DMS153 treated with DMSO at 0.1 percent for 48 hours (cell line): ENCODE measurements around the gene RFNG.

Experiments
- DNase-seq: peaks from one replicate; lab custom pipeline; 2025; ENCODE audit not compliant: unreplicated experiment; lab: John Stamatoyannopoulos, UW

The RFNG gene

DNA sequence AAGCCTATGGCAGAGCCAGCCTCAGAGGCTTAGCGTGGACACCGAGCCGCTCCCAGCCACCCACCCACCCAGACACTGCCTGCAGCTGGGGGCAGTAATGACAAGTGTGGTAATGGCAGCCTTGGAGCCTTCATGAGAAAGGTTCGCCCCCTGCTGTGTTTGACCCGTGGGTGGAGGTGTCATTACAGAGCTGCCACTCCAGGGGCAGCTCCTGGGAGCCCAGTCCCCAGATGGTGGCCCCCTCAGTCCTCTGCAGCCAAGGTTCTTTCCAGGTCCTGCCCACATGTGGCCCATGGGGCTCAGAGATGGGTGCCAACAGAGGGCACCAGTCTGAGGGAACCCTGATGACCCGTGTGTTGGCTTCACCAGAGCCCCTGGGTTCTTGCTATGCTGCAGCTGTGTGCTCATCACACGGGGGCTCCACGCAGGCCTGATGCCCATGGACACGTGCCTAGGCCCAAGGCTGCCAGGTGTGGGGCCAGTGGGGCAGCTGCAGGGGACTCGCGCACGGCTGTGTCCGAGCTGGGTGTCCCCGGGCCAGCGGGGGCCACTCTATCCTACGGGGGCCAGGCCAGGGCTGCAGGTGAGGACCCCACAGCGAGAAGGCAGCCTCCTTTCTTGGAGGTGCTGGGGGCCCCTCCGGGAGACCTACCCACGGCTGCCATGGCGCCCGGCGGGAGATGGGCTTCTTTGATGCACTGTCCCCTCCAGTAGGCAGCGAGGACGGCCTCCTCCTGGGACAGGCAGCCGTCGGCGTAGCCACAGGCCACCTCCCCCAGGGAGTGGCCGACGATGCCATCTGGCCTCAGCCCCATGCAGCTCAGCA, 38.3 kb upstream of the RFNG start:
- no peak for DNase-seq

DNA sequence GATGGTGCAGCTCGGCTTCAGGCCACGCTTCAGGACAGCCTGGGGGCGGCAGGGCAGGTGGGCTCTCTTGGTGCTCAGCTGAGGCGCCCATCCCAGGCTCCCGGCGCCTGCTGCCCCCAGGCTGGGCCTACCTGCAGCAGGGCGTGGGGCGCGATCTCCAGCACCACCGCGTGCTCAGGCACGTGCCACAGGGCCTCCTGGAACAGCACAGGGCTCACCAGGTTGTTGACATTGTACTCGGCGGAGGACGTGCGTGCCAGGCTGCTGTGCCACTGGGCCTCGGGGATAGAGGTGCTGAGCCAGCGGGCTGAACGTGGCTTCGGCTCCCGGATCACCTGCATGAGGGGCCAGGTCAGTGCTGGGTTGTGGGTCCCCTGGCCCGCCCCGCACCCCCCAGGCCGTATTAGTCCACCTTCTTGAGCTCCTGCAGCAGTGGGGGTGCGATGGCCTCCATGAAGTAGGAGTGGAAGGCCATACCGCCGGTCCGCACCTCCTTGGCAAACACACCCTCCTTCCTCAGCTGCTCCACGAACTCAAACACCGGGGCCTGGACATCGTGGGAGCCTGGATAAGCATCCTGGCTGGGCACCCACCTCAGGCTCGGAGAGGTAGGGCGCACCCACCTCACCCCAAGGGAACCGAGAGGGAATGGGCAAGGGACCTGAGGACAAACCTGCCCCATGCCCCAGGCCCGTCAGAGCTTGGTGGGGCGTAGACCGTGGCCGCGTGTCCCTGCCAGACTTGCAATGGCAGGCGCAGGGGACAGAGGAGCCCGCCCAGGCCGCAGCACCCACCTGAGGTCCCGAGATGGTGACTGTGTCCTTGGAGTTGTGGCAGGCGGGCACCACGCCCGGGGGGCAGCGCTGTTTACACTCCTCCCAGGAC, 37.5 kb upstream of the RFNG start:
- DNase-seq, result no peak

DNA sequence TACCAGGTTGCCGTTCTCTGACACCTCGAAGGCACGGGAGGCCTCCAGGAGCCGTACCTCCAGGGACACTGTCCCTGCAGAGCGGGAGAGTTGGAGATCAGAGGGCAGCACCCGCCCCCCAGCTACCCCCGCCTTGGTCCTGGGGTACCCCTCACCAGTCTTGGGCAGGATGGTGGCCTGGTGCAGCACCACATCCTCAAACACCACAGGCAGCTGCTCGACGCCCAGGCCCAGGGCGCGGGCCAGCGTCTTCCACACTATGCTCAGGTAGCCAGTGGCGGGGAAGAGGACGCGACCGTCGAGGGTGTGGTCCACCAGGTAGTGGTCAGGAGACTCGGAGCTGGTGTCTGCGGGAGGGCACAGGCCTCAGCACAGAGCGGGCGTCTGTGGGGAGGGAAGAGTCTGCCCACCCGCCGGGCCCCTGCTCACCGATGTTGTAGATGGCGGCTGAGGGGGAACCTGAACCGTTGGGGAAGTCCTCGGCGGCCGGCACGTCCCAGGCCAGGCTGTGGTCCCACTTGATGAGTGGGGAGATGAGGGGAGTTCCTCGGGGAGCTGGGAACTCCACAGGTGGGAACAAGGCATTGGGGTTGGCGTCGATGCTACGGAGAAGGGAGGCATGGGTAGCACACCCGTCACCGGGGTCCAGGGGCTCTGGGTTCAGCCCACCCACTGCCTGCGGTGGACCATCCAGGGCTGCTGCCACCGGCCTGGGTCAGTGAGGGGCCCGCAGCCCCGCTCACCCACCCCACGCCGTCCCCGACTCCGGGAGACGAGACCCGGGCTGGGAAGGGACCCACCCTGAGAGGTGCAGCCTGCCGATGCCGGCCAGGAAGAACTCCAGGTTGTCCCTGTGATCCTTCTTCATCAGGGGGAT, 36.6 kb upstream of the RFNG start:
- no peak for DNase-seq

DNA sequence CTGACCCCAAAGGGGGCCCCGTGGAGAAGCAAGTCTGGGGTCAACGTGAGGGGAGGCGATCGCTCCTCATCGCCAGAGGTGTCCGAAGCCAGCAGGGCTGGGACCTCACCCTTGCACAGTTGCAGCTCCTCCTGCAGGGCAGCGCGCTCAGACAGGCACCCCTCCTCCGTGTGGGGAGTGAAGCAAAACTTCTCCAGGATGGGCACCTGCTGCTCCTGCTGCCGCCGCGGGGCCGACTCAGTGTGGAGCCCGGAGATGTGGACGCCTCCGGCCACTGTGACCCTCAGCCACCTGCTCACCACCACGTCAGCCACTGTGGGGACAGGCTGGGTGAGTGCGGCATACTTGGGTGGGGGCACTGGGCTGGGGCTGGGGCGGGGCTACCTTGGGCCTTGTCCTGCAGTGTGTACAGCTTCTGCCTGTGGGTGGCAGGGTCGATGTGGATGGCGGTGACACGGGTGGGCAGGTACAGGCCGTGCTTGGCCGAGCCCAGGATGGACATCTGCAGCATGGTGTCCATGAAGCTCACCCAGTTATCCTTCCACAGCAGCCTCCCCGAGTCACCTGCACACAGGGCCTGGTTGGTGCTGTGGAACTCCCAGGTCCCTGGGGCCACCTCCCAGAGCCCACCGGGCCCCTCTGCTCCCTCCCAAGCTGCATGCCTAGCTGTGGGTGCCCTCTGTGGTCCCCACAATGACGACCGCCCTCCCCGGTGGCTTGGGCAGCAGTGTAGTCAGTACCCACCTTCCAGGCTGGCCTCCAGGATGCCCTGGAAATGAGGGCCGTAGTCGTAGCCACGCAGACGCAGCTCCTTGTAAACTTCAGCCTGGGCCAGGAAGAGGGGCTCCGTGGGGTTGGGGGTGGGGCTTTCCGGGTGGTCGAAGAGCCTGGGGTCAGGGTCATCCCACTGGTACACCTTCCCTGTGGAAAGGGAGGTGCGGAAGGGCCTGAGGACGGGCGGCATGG, 35.6 kb upstream of the RFNG start:
- DNase-seq, result no peak

DNA sequence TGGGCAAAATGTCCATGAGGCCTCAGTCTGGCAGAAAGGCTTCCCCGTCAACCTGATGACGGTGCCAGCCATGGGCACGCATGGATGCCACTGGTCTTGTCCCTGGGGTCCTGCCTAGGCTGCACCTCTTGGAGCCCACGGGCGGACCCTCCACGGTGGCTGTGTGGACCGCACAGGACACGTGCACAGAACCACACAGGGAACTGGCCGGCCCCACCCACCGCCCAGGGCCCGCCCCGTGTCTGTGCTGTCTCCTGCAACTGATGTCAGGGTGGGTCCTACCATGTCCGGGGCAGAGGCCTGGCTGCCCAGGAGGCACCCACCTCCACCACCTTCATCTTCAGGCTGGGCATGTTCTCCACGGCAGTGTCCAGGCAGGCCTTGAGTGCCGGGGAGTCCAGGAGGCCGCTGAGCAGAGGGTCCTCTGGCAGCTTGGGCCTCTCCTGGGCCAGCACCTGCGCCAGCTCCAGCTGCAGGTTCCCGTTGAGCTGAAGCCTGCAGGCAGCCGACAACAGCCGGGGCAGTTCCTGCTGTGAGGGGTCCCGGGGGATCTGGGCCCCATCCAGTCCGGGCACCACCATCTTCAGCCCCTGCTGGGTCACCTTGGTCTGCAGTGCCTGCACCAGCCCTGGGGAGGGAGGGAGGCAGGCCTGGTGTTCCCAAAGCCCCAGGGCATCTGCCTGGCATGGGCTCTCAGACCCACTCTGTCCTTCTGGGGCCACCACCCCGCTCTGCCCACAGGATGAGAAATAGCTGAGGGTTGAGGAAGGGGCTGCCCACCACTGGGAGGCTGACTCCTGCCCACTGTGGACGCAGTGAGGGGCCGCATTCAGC, 34.5 kb upstream of the RFNG start:
- no peak for DNase-seq

DNA sequence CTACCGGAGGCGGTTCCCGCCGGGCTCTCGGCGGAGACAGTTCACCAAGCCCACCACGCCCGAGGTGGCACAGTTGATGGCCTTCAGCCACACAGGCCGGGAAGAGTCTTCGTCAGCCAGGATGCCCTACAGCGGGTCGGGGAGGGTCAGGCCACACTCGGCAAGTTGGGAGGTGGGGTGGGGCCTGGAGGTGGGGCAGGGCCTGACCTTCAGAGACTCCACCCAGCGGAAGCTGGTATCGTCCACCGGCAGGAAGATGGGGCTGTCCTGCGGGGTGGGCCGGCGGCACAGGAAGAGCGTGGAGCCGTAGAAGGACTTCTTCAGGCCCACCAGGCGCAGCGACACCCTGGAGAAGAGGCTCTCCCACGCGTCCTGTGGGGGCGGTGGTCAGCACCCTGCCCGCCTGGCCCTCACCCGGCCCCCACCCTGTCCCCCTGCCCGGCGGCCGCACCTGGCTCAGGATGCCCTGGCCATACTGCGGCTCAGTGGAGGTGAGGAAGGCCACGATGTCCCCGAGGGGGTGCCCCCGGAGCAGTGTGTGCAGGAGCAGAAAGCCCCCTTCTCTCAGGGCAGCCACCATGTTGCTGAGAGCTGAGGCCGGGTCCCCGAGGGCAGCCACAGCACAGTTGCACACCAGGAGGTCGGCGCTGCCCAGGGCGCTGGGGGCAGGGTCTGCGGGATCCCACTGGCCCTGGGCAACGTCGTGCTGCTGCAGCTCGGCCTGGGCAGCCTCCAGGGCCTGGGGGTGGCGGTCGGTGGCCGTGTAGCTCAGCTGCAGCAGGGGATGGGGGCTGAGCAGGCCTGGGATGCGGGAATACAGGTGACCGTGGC, 33.6 kb upstream of the RFNG start:
- DNase-seq, result no peak

DNA sequence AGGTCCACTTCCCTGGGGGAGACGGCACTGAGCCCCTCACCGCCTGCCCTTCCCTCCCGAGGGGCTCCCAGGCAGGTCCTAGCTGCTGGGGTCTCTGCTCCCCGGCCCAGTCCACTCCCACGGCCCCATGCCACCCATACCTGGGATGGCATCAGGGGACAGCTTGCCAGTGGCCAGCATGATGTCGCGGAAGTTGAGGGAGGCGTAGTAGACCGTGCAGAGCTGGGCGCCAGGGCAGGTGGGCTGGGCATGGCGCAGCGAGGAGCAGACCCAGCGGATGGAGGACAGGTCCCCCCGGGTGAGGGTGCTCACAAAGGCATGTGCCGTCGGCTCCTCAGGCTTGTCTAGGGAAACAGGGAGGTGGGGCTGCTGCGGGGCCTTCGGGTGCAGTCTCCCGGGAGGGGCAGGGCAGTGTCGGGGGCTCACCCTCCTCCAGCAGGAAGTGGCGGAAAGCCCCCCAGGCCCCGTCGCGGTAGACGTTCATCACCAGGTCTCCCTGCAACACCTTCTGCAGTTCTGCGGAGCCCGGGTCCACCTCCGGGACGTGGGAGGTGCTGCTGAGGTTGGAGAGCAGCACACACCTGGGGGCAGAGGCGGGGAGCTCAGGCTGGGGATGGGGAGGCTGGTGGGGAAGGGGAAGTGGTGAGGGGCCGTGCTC, 32.9 kb upstream of the RFNG start:
- DNase-seq, result no peak

DNA sequence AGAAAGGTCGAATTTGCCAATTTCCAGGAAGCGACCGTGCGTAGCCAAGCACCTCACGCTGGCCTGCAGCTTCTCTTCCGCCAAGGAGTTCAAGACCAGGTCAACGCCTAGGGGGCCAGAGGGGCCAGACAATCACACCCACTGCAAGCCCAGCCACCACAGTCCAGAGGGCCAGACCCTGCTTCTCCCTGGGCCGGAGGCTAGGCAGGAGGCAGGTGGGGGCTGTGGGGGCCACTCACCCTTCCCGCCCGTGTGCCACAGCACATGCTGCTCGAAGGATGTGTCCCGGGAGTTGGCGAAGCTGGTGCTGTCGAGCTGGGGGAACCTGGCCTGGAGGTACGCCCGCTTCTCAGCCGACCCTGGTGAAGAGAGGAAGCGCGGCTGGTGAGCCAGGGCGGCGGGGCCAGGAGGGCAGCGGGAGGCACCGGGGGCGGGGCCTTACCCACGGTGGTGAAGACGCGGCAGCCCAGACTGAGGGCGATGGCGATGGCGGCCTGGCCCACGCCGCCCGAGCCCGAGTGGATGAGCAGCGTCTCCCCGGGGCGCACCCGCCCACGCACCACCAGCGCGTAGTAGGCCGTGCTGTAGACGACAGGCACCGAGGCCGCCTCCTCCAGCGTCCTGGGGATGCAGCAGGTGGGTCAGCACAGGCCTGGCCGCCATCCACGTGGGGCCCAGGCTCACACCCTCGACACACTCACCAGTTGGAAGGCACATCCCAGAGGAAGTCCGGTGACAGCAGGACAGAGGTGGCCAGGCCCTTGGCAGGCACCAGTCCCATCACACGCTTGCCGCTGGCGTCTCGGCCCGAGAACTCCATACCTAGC, 32.1 kb upstream of the RFNG start:
- no peak for DNase-seq

DNA sequence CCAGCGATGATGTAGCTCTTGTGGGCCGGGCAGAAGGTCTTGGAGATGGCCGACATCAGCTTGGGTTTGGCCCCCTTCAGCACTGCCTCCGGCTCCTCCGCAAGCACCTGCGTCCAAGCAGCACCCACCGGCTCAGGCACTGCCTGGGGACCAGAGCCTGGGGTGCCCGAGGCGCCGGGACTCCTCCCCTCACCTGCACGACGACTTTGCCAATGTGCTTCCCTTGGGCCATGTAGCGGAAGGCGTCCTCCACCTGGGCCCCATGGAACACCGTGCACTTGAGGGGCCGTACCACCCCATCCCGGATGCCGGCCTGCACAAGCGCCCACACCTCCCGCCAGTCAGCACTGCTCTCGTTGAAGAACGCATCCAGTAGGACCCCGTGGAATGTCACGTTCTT, 31.4 kb upstream of the RFNG start:
- no peak for DNase-seq

DNA sequence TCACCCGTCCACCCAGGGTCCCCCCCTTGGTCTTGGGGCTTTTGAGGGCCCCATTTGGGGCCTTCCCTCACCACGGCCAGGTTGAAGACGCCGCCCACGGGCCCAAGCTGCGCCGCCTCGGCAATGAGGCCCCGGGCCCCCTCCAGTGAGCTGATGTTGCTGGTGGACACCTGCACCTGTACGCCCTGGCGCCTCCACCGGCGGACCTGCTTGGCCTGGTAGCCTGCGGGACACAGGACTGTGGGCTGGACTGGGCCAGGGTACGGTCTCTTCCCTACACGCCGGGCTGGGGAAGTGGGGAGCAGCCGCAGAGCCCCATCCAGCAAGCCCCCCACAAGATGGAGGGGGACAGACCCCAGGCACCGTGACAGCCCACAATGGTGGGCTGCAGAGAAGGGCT, 30.8 kb upstream of the RFNG start:
- no peak for DNase-seq

DNA sequence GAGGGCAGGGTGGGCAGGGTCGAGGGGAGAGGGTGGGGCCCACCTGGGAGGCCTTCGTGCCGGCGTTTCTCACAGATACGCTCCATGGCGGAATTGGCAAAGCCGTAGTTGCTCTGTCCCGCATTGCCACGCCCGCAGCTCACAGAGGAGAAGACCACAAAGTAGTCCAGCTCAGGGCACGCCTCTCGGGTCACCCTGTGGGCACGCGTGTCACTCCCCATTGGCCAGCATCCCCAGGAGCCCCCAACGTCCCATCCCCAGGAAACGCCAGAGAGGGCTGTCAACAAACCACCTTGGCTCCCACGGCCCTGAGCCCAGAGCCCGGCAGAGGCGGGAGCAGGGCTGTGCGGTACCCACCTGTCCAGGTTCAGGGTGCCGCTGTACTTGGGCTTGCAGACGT, 30.4 kb upstream of the RFNG start:
- no peak for DNase-seq

DNA sequence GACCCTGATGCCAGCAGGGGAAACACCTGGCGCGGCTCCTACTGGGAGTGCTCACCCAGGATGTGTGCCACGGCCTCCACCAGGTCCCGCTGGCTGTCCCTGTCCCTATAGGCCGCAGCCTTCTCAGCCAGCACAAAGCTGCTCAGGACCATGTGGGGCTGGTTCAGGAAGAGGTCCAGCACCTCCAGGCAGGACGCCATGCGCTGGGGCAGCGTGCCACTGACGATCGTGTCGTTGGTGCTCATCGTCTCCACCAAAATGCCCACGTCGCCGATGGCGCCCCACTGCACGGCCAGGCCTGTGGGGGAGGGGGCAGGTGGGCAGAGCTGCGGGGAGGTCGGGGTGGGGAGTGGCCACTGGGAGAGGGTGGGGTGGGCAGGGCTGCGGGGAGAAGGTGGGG, 29.9 kb upstream of the RFNG start:
- DNase-seq, result no peak

DNA sequence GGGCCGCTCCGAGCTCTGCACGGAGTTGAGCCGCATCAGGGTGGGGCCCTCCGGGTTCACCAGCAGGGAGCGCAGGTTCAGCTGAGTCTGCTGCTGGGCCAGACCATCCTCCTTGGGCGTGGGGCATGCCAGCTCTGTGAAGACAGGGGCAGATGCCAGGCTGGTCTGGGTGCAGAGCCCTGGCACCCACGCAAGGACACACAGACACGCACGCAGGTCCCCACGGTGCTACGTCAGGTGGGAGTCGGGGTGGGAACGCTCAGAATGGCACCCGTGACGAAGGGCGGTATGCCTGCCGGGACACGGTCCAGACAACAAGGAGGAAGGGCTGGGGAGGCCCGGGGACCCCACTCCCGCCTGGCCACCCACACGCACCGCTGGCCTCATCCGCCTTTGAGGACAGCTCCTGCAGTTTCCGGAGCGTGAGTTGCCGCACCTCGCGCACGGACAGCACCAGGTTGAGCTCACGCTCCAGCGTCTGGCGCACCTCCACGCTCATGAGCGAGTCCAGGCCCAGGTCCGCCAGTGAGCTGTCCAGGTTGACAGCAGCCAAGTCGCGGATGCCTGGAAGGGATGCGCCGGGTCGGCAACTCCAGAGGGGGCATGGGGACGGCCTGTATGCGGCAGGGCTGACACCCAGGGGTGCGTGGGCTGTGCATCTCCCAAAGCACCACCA, 29.3 kb upstream of the RFNG start:
- no peak for DNase-seq

DNA sequence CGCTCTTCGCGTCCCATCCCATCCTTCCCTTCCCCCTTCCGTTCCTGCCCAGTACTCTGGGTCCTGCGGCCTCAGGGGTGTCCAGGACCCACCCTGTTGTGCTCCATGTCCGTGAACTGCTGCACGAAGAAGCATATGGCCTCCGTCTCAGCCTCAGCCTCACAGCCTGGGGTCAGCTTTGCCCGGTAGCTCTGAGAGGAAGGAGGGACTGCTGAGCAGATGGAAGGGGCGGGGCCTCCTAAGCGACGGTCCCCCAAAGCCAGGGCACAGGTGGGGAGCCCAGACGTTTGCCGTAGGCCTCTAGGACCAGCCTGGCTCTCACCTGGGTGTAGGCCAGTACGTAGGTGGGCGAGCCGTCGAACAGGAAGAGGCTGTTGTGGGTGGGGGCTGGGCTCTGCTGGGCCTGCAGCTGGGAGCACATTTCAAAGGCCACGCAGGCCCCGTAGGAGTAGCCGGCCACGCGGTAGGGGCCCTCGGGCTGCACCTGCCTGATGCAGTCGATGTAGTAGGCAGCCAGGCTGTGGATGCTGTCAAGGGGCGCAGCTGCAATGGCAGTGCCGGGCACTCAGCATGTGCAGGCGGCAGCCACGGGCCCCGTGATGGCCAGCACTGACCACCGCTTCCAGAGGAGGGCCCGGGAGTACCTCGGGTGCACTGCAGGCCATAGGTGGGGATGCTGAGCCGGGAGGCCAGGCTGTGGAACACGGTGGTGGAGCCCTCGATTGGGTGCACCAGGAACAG, 28.6 kb upstream of the RFNG start:
- DNase-seq, result no peak

DNA sequence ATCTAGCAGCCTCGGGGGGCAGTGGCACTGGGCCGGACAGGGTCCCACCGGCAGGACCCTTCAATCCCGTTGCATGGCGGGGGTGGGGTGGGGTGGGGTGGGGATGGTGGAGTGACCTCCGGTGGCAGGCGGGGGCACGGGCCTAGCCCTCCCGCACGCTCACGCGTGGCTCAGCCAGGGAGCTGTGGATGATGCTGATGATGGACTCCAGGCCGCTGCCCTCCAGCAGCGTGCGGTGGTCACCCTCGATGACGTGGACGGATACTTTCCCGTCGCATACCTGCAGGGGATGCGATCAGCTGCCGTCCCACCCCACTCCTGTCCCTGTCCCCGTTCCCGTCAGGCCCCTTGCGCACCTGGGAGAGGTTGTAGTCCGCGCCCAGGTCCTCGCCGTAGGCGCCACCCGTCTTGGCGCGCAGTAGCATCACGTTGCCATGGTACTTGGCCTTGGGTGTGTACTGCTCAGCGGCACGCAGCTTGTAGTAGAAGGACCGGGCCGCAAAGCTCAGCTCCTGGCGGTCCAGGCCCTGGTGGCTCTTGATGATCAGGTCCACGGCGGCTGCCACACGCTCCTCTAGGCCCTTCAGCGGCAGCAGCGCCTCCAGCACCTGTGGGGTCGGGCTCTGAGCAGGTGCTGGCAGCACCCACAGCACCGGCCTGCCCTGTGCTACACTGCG, 27.5 kb upstream of the RFNG start:
- no peak for DNase-seq
